GM19372 (cell line): Measurements from ENCODE around the gene SCYL1.
"Not testable (repeated sequence)": the region's sequence is repeated elsewhere in the genome, so short reads cannot be mapped to it uniquely, and the experiment has no call there.

Experiments
- ATAC-seq: cut with Tn5 transposase; IDR thresholded peaks from one replicate; pipeline ENCODE4 v1.9.1; 2021; ENCODE audit warnings: mild to moderate bottlenecking, low read depth, moderate library complexity; ENCODE audit not compliant: unreplicated experiment

SCYL1 gene

GRCh38 chr11:65504674-65505465, 20.0 kb upstream of the SCYL1 start:
- ATAC-seq, result no peak

- ATAC-seq, result no peak
Measured at GRCh38 chr11:65505466-65506289, 19.2 kb upstream of the SCYL1 start.

- no peak for ATAC-seq
Measured at GRCh38 chr11:65506290-65506771, 18.6 kb upstream of the SCYL1 start.

GRCh38 chr11:65506772-65507505, 17.9 kb upstream of the SCYL1 start:
- peak; percentile 35 for ATAC-seq

GRCh38 chr11:65512311-65512710, 12.6 kb upstream of the SCYL1 start:
- not testable (repeated sequence) for ATAC-seq

GRCh38 chr11:65516135-65516968, 8.5 kb upstream of the SCYL1 start:
- no peak for ATAC-seq

GRCh38 chr11:65518941-65519549, 5.8 kb upstream of the SCYL1 start:
- ATAC-seq, result not testable (repeated sequence)

- not testable (repeated sequence) for ATAC-seq
Measured at GRCh38 chr11:65521777-65522521, 2.9 kb upstream of the SCYL1 start.

- not testable (repeated sequence) for ATAC-seq
Measured at GRCh38 chr11:65522718-65523630, 1.9 kb upstream of the SCYL1 start.

- ATAC-seq, result not testable (repeated sequence)
Measured at GRCh38 chr11:65523631-65523968, 1.3 kb upstream of the SCYL1 start.

- no peak for ATAC-seq
Measured at GRCh38 chr11:65524014-65524740, 706 bp upstream of the SCYL1 start.

- no peak for ATAC-seq
Measured at GRCh38 chr11:65525546-65526480, 930 bp downstream of the SCYL1 start.

GRCh38 chr11:65526744-65527143, 1.9 kb downstream of the SCYL1 start:
- no peak for ATAC-seq

GRCh38 chr11:65528819-65529350, 4.0 kb downstream of the SCYL1 start:
- no peak for ATAC-seq

- ATAC-seq, result no peak
Measured at GRCh38 chr11:65529475-65530156, 4.7 kb downstream of the SCYL1 start.
